HepG2 (cell line): ENCODE measurements around the gene SNAP25. TPM values are rescaled to one million over a fixed set of nuclear protein-coding genes. Genes with fewer than 3 reads are reported as not detected.
A peak's percentile ranks its signal among the peaks of the same experiment; 100 is the strongest.

Experiments used
- ATAC-seq: fragments of 200-7000 bp; cut with Tn5 transposase; 3 replicates; pipeline ENCODE4 v1.9.1; 2020; ENCODE audit warnings: mild to moderate bottlenecking, moderate library complexity
- BruUV-seq: library from RNA; stranded (reverse); fragments of 400-500 nt; replicated peaks from 2 replicates; lab custom pipeline; 2021; lab: Mats Ljungman, UMichigan
- CTCF ChIA-PET: fragments of 300-600 bp; formaldehyde crosslinking; extraction: SDS; loops from one replicate; lab custom pipeline; 2021; ENCODE audit warnings: low total read pairs, inconsistent platforms, low intra/inter-chr PET ratio; lab: Yijun Ruan, JAX
- POLR2A ChIA-PET: fragments of 350-600 bp; sonication (Branson Sonifier 250); formaldehyde crosslinking; loops from one replicate; lab custom pipeline; 2020; ENCODE audit warnings: antibody characterized with exemption, inconsistent platforms; lab: Yijun Ruan, JAX
- DNase-seq: peaks from one replicate; pipeline ENCODE4 v3.0.0-alpha.2; 2015; ENCODE audit warnings: low spot score
- FAIRE-seq: peaks from 3 replicates; lab custom pipeline; 2011; peaks lifted over from hg19 to GRCh38; lab: Jason Lieb, UNC
- H2AFZ ChIP-seq: one replicate; pipeline ENCODE4 v1.6.1; 2011; ENCODE audit warnings: low read length, inconsistent platforms
- H3K27ac ChIP-seq: fragments of 300-600 bp; 3 replicates; pipeline ENCODE4 v1.8.0; 2011; ENCODE audit warnings: mixed run types, mild to moderate bottlenecking, mixed read lengths, low read length, inconsistent platforms; ENCODE audit not compliant: insufficient read depth; ENCODE audit errors: extremely low read length
- H3K27me3 ChIP-seq, 2 experiments: fragments of 200-600 bp in 1 of 2; 2 replicates in 1 of 2; 3 replicates in 1 of 2; pipeline versions ENCODE4 v1.6.0 to v1.8.0; 2011; ENCODE audit warnings: low read length in 2 of 2, mild to moderate bottlenecking in 2 of 2, moderate library complexity in 2 of 2, inconsistent platforms in 1 of 2; ENCODE audit not compliant: insufficient read depth in 2 of 2, control insufficient read depth in 1 of 2
- H3K36me3 ChIP-seq, 2 experiments: fragments of 200-600 bp in 1 of 2; replicated peaks in 1 of 2; 2 replicates in 1 of 2; 3 replicates in 1 of 2; pipeline versions ENCODE4 v1.5.1 to v1.8.0; 2011; ENCODE audit warnings: low read length in 2 of 2, inconsistent platforms in 1 of 2; ENCODE audit not compliant: insufficient read depth in 2 of 2, control insufficient read depth in 1 of 2
- H3K4me1 ChIP-seq: 2 replicates; pipeline ENCODE4 v1.5.1; 2012; ENCODE audit warnings: low read length, inconsistent platforms; ENCODE audit not compliant: insufficient read depth
- H3K4me2 ChIP-seq: 2 replicates; pipeline ENCODE4 v1.6.0; 2011; ENCODE audit warnings: low read depth, low read length, inconsistent platforms
- H3K4me3 ChIP-seq, 3 experiments: fragments of 200-600 bp in 1 of 3; sonication (generic), shearing (Covaris generic) in 1 of 3; replicated peaks in 1 of 3; 2 replicates each; pipeline ENCODE4 v1.5.1; 2011 to 2016; ENCODE audit warnings: low read length in 3 of 3, inconsistent platforms in 2 of 3, low read depth in 2 of 3, mild to moderate bottlenecking in 2 of 3, control low read depth in 1 of 3, mixed read lengths in 1 of 3; ENCODE audit not compliant: insufficient read depth in 1 of 3
- H3K79me2 ChIP-seq: one replicate; pipeline ENCODE4 v1.6.1; 2011; ENCODE audit warnings: low read length, inconsistent platforms; ENCODE audit not compliant: insufficient read depth
- H3K9ac ChIP-seq: 2 replicates; pipeline ENCODE4 v1.6.0; 2011; ENCODE audit warnings: mild to moderate bottlenecking, low read depth, low read length, inconsistent platforms; ENCODE audit not compliant: insufficient read depth
- H3K9me3 ChIP-seq: 2 replicates; pipeline ENCODE4 v1.5.1; 2012; ENCODE audit warnings: mild to moderate bottlenecking, low read length
- H4K20me1 ChIP-seq: 2 replicates; pipeline ENCODE4 v1.6.0; 2011; ENCODE audit warnings: inconsistent platforms, mild to moderate bottlenecking, low read length, moderate library complexity; ENCODE audit not compliant: insufficient read depth
- GLI4 ChIP-seq: sonication (generic); formaldehyde crosslinking; IDR thresholded peaks from 2 replicates; pipeline ENCODE4 v1.5.1; 2020; ENCODE audit warnings: missing genetic modification reagents, mild to moderate bottlenecking, moderate library complexity, borderline replicate concordance
- HOXA3 ChIP-seq: sonication (generic); formaldehyde crosslinking; IDR thresholded peaks from 2 replicates; pipeline ENCODE4 v1.5.0; 2020; ENCODE audit warnings: missing genetic modification reagents
- MAFF ChIP-seq: IDR thresholded peaks from 2 replicates; pipeline ENCODE4 v1.6.1; 2011; ENCODE audit warnings: low read depth, low read length, improper control_type of control experiment
- MAFK ChIP-seq, 2 experiments: IDR thresholded peaks in 1 of 2; conservative IDR thresholded peaks in 1 of 2; 2 replicates each; pipeline ENCODE4 v1.6.1; 2011; ENCODE audit warnings: improper control_type of control experiment in 2 of 2, low read length in 2 of 2
- NR0B2 ChIP-seq: sonication (generic); formaldehyde crosslinking; IDR thresholded peaks from 2 replicates; pipeline ENCODE4 v1.4.0; 2020; ENCODE audit warnings: mild to moderate bottlenecking, missing genetic modification reagents
- RFXAP ChIP-seq: sonication (generic); formaldehyde crosslinking; IDR thresholded peaks from 2 replicates; pipeline ENCODE4 v1.4.0; 2020; ENCODE audit warnings: missing genetic modification reagents, borderline replicate concordance
- SALL1 ChIP-seq: sonication (generic); formaldehyde crosslinking; IDR thresholded peaks from 2 replicates; pipeline ENCODE4 v1.8.0; 2022; ENCODE audit warnings: mild to moderate bottlenecking, missing genetic modification reagents
- SMARCC2 ChIP-seq: fragments of 450-650 bp; IDR thresholded peaks from 2 replicates; pipeline ENCODE4 v1.6.1; 2017; ENCODE audit warnings: antibody characterized with exemption, mild to moderate bottlenecking
- TERF1 ChIP-seq: sonication (generic); formaldehyde crosslinking; IDR thresholded peaks from 2 replicates; pipeline ENCODE4 v1.8.0; 2022; ENCODE audit warnings: mild to moderate bottlenecking, missing genetic modification reagents, moderate library complexity
- ZNF180 ChIP-seq: sonication (generic); formaldehyde crosslinking; IDR thresholded peaks from 2 replicates; pipeline ENCODE4 v1.4.0; 2020; ENCODE audit warnings: low read depth, missing genetic modification reagents, borderline replicate concordance
- ZNF646 ChIP-seq: sonication (generic); formaldehyde crosslinking; IDR thresholded peaks from 2 replicates; pipeline ENCODE4 v1.9.0; 2021; ENCODE audit warnings: mild to moderate bottlenecking, missing genetic modification reagents
- whole genome bisulfite sequencing: methylation state at CpG from one replicate; pipeline ENCODE4 v1.1.6; 2017; ENCODE audit warnings: low lambda C conversion rate; 5-methylcytosine and 5-hydroxymethylcytosine counted together
- in situ Hi-C: cut with HindIII; loops from 2 replicates; pipeline ENCODE4 v1.10.0; 2017; ENCODE audit warnings: low pct_unique_long_range_greater_than_20kb; ENCODE audit not compliant: extremely low pct_ligation_motif_present
- intact Hi-C: fragments of 100-400 bp; cut with micrococcal nuclease; formaldehyde crosslinking; loops from one replicate; pipeline ENCODE4 v1.10.0; 2022; ENCODE audit not compliant: unreplicated experiment
- polyA plus RNA-seq, 8 experiments: library from polyadenylated mRNA; depleted of rRNA in 3 of 8; stranded (reverse) in 7 of 8; unstranded in 1 of 8; fragments of >200 nt; fragmentation: Illumina TruSeq in 4 of 8; extraction: Trizol in 4 of 8; gene quantifications; 2 replicates each; pipeline versions ENCODE4 v1.2.1 to v1.2.3, GENCODE V29; 2011 to 2016; ENCODE audit warnings: low read depth in 4 of 8, missing spikeins in 1 of 8, mixed read lengths in 1 of 8; ENCODE audit not compliant: insufficient read depth in 1 of 8
- total RNA-seq, 5 experiments: library from RNA; depleted of rRNA; stranded (reverse); fragments of >200 nt; fragmentation: Illumina TruSeq; extraction: Trizol; gene quantifications; 2 replicates each; pipeline ENCODE4 v1.2.3, GENCODE V29; 2016; ENCODE audit warnings: low read depth in 1 of 5

SNAP25 gene
- total and polyA plus RNA-seq, 2 of the 13 experiments (the other 11 are each of a cell fraction or from before 2014, with no cell fraction given), result not detected

DNA sequence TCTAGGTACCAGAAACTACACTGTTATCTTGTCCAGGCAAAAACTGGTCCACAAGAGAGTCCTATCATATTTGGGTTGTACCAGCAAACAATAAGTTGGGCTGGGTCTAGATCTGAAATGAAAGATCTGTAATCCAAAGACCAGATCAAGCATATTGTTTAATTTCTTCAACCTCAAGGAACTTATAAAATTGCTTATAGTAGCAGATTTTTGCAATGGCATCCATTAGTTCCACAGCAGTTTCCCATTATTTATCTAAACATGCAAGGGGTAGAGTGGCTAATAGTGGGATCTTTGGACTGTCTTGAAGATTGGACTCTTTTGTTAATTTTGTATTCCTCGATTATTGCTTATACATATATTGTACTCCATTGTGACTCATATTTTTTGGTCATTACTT is 40.5 kb upstream of the SNAP25 start:
- BruUV-seq, result no TSS peak

GRCh38 chr20:10178727-10179313 is 39.8 kb upstream of the SNAP25 start:
- H3K4me2 ChIP-seq, result no peak overlapping the region
- ATAC-seq (no peak), DNase-seq (no peak), FAIRE-seq (no peak)
- H3K4me3 ChIP-seq, result no peak overlapping the region
- H2AFZ ChIP-seq, result no peak overlapping the region
- intact Hi-C loops (no loop called here), in situ Hi-C loops (no loop called here)
- no peaks in the 10 kb centered on the region for H4K20me1 ChIP-seq
- ChIA-PET POLR2A (no interaction called here), CTCF (no interaction called here)
- no TSS peak for BruUV-seq
- H3K4me1 ChIP-seq, result no peaks in the 10 kb centered on the region
- no peaks in the 10 kb centered on the region for H3K9me3 ChIP-seq
- H3K79me2 ChIP-seq, result no peaks in the 10 kb centered on the region
- 37% methylated on average over 3 of the region's 3 CpGs for WGBS
- no peak overlapping the region for H3K9ac ChIP-seq
- H3K27ac ChIP-seq, result no peak overlapping the region
- peaks cover 0 to 2% of the 10 kb centered on the region in 2 experiments; a peak in 2 of 5 replicates for H3K27me3 ChIP-seq
- H3K36me3 ChIP-seq, result no peaks in the 10 kb centered on the region
- TF ChIP-seq SMARCC2, result no peak
- TF ChIP-seq ZNF646 (CRISPR knock-in tag), result no peak
- no peak for TF ChIP-seq RFXAP (CRISPR knock-in tag)
- no peak for TF ChIP-seq TERF1 (CRISPR knock-in tag)
- no peak for TF ChIP-seq NR0B2 (CRISPR knock-in tag)
- no peak for TF ChIP-seq HOXA3 (CRISPR knock-in tag)
- no peak for TF ChIP-seq SALL1 (CRISPR knock-in tag)
- no peak for TF ChIP-seq ZNF180

More for the DNA sequence above, 40.5 kb upstream of the SNAP25 start:
- Histone ChIP-seq H4K20me1 (no peaks in the 10 kb centered on the region), H3K9me3 (no peaks in the 10 kb centered on the region), H3K4me3 (no peak overlapping the region), H3K27ac (no peak overlapping the region), H3K9ac (no peak overlapping the region), H2AFZ (no peak overlapping the region), H3K36me3 (no peaks in the 10 kb centered on the region), H3K27me3 (peaks cover 0 to 2% of the 10 kb centered on the region in 2 experiments; a peak in 2 of 5 replicates), H3K4me1 (no peaks in the 10 kb centered on the region), H3K79me2 (no peaks in the 10 kb centered on the region), H3K4me2 (no peak overlapping the region)
- intact Hi-C loops, result no loop called here
- in situ Hi-C loops, result no loop called here
- TF ChIP-seq MAFK (conservative IDR thresholded peaks at IDR 0.05 in 1 of 2, IDR thresholded peaks at IDR 0.05 in 1 of 2; ENCODE audit: low read length in 2 of 2), result peak; percentile 66 to 71
- TF ChIP-seq MAFF, result peak; percentile 46; the same call in 1 of the 2 replicates
- TF ChIP-seq GLI4 (CRISPR knock-in tag), result no peak
- CTCF ChIA-PET, result no interaction called here
- WGBS, result 2% methylated on average over 1 of the region's 1 CpG
- POLR2A ChIA-PET, result no interaction called here
- no peak for DNase-seq
- FAIRE-seq, result no peak
- no peak for ATAC-seq
